SIG-M5 treated with dmso at 0.1 percent for 504 hours (cell line): Measurements from ENCODE around the gene COBL.
"Not testable (repeated sequence)": the region's sequence is repeated elsewhere in the genome, so short reads cannot be mapped to it uniquely, and the experiment has no call there.

ENCODE experiments used
- DNase-seq: peaks from one replicate; lab custom pipeline; 2025; ENCODE audit not compliant: unreplicated experiment; lab: John Stamatoyannopoulos, UW

Gene COBL

GRCh38 chr7:51013218-51013786, 303.3 kb downstream of the COBL start:
- DNase-seq = no peak

- DNase-seq = no peak
Observed at GRCh38 chr7:51012569-51013217, 303.9 kb downstream of the COBL start.

GRCh38 chr7:51011710-51012350, 304.8 kb downstream of the COBL start:
- no peak for DNase-seq

GRCh38 chr7:51010534-51010933, 306.1 kb downstream of the COBL start:
- no peak for DNase-seq

- no peak for DNase-seq
Observed at GRCh38 chr7:51009716-51010496, 306.7 kb downstream of the COBL start.

GRCh38 chr7:51007551-51008505, 308.8 kb downstream of the COBL start:
- no peak for DNase-seq

- DNase-seq = no peak
Observed at GRCh38 chr7:51006483-51007235, 309.9 kb downstream of the COBL start.

GRCh38 chr7:51005074-51005473, 311.5 kb downstream of the COBL start:
- DNase-seq = no peak

- DNase-seq = no peak
Observed at GRCh38 chr7:51000956-51001355, 315.7 kb downstream of the COBL start.

- no peak for DNase-seq
Observed at GRCh38 chr7:50994753-50995319, 321.8 kb downstream of the COBL start.

- not testable (repeated sequence) for DNase-seq
Observed at GRCh38 chr7:50990214-50990613, 326.4 kb downstream of the COBL start.

GRCh38 chr7:50988988-50989387, 327.6 kb downstream of the COBL start:
- no peak for DNase-seq

GRCh38 chr7:50988465-50988864, 328.1 kb downstream of the COBL start:
- no peak for DNase-seq

- DNase-seq = no peak
Observed at GRCh38 chr7:50985096-50985495, 331.5 kb downstream of the COBL start.

- DNase-seq = no peak
Observed at GRCh38 chr7:50983850-50984249, 332.8 kb downstream of the COBL start.

GRCh38 chr7:50982626-50983025, 334.0 kb downstream of the COBL start:
- DNase-seq = no peak

GRCh38 chr7:50981743-50982142, 334.9 kb downstream of the COBL start:
- DNase-seq = no peak

GRCh38 chr7:50980411-50980810, 336.2 kb downstream of the COBL start:
- no peak for DNase-seq

- no peak for DNase-seq
Observed at GRCh38 chr7:50978633-50979215, 337.9 kb downstream of the COBL start.
